Measurements from ENCODE around the gene ATRIP.

- TF ChIP-seq EZH2 (IDR thresholded peaks at IDR 0.05; ENCODE audit: low read depth) = no peak
- TF ChIP-seq CTCF (conservative IDR thresholded peaks at IDR 0.05) = no peak
Measured at GRCh38 chr3:48404440-48405342, 41.8 kb upstream of the ATRIP start.
